GM21367 (cell line): ENCODE results near the gene TXNRD2.

Experiments used
- ATAC-seq: cut with Tn5 transposase; IDR thresholded peaks from one replicate; pipeline ENCODE4 v1.9.1; 2021; ENCODE audit not compliant: unreplicated experiment

TXNRD2 gene

GRCh38 chr22:19967850-19968449, 26.3 kb upstream of the TXNRD2 start:
- ATAC-seq, result no peak

GRCh38 chr22:19966908-19967750, 25.5 kb upstream of the TXNRD2 start:
- no peak for ATAC-seq

- no peak for ATAC-seq
Observed at GRCh38 chr22:19965771-19966709, 24.4 kb upstream of the TXNRD2 start.

- ATAC-seq, result no peak
Observed at GRCh38 chr22:19964701-19965386, 23.2 kb upstream of the TXNRD2 start.

GRCh38 chr22:19963863-19964642, 22.4 kb upstream of the TXNRD2 start:
- ATAC-seq, result no peak

GRCh38 chr22:19962909-19963806, 21.5 kb upstream of the TXNRD2 start:
- no peak for ATAC-seq

- no peak for ATAC-seq
Observed at GRCh38 chr22:19962246-19962908, 20.8 kb upstream of the TXNRD2 start.

GRCh38 chr22:19961868-19962245, 20.2 kb upstream of the TXNRD2 start:
- no peak for ATAC-seq

- no peak for ATAC-seq
Observed at GRCh38 chr22:19961201-19961580, 19.6 kb upstream of the TXNRD2 start.

GRCh38 chr22:19960491-19961200, 19.0 kb upstream of the TXNRD2 start:
- ATAC-seq, result no peak

- no peak for ATAC-seq
Observed at GRCh38 chr22:19959587-19960490, 18.2 kb upstream of the TXNRD2 start.

GRCh38 chr22:19959043-19959586, 17.5 kb upstream of the TXNRD2 start:
- ATAC-seq, result no peak

GRCh38 chr22:19958083-19959042, 16.7 kb upstream of the TXNRD2 start:
- no peak for ATAC-seq

- no peak for ATAC-seq
Observed at GRCh38 chr22:19957445-19957844, 15.8 kb upstream of the TXNRD2 start.
